ENCODE measurements around the gene DKK1. TPM values are rescaled to one million over a fixed set of nuclear protein-coding genes. Genes with fewer than 3 reads are reported as not detected.
"Not testable (repeated sequence)": the region's sequence is repeated elsewhere in the genome, so short reads cannot be mapped to it uniquely, and the experiment has no call there.

DKK1 gene
- total RNA-seq, 1 donor from 2014 or later = 170 TPM

- Mint-ChIP-seq H3K36me3 (ENCODE audit: low read depth) (peaks cover 3% of the 10 kb centered on the region), H3K4me3 (ENCODE audit: unreplicated experiment) (no peak overlapping the region), H3K9me3 (ENCODE audit: low read depth) (peaks cover 8% of the 10 kb centered on the region), H3K27me3 (ENCODE audit: low read depth) (no peaks in the 10 kb centered on the region), H3K27ac (ENCODE audit: unreplicated experiment) (no peak overlapping the region), H3K4me1 (ENCODE audit: low read depth) (peaks cover 16% of the 10 kb centered on the region)
- no peak for TF ChIP-seq CTCF (IDR thresholded peaks at IDR 0.05)
- DNase-seq (ENCODE audit: low spot score) = no peak
These were observed 45.4 kb downstream of the DKK1 start for GRCh38 chr10:52359441-52359840.

GRCh38 chr10:52365547-52366432, 51.7 kb downstream of the DKK1 start:
- not testable (repeated sequence) for DNase-seq (ENCODE audit: low spot score); H3K4me1 Mint-ChIP-seq (ENCODE audit: low read depth); H3K36me3 Mint-ChIP-seq (ENCODE audit: low read depth); H3K27me3 Mint-ChIP-seq (ENCODE audit: low read depth); H3K27ac Mint-ChIP-seq (ENCODE audit: unreplicated experiment); H3K4me3 Mint-ChIP-seq (ENCODE audit: unreplicated experiment)
- H3K9me3 Mint-ChIP-seq (ENCODE audit: low read depth) = peaks cover 16% of the 10 kb centered on the region
